GM08714 (cell line): Measurements from ENCODE around the gene UBAP2.
A peak's percentile ranks its signal among the peaks of the same experiment; 100 is the strongest.

Experiments used
- H3K4me3 ChIP-seq: fragments of 200-500 bp; sonication (Bioruptor generic); 2 replicates; pipeline ENCODE4 v1.5.1; 2014; ENCODE audit warnings: mild to moderate bottlenecking, low read length, inconsistent platforms
- ZNF274 ChIP-seq: IDR thresholded peaks from 2 replicates; pipeline ENCODE4 v1.6.1; 2012; ENCODE audit warnings: mild to moderate bottlenecking, low read depth, low read length

UBAP2 gene, protein sequence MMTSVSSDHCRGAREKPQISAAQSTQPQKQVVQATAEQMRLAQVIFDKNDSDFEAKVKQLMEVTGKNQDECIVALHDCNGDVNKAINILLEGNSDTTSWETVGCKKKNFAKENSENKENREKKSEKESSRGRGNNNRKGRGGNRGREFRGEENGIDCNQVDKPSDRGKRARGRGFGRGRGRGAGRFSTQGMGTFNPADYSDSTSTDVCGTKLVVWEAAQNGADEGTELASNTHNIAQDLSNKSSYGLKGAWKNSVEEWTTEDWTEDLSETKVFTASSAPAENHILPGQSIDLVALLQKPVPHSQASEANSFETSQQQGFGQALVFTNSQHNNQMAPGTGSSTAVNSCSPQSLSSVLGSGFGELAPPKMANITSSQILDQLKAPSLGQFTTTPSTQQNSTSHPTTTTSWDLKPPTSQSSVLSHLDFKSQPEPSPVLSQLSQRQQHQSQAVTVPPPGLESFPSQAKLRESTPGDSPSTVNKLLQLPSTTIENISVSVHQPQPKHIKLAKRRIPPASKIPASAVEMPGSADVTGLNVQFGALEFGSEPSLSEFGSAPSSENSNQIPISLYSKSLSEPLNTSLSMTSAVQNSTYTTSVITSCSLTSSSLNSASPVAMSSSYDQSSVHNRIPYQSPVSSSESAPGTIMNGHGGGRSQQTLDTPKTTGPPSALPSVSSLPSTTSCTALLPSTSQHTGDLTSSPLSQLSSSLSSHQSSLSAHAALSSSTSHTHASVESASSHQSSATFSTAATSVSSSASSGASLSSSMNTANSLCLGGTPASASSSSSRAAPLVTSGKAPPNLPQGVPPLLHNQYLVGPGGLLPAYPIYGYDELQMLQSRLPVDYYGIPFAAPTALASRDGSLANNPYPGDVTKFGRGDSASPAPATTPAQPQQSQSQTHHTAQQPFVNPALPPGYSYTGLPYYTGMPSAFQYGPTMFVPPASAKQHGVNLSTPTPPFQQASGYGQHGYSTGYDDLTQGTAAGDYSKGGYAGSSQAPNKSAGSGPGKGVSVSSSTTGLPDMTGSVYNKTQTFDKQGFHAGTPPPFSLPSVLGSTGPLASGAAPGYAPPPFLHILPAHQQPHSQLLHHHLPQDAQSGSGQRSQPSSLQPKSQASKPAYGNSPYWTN

DNA sequence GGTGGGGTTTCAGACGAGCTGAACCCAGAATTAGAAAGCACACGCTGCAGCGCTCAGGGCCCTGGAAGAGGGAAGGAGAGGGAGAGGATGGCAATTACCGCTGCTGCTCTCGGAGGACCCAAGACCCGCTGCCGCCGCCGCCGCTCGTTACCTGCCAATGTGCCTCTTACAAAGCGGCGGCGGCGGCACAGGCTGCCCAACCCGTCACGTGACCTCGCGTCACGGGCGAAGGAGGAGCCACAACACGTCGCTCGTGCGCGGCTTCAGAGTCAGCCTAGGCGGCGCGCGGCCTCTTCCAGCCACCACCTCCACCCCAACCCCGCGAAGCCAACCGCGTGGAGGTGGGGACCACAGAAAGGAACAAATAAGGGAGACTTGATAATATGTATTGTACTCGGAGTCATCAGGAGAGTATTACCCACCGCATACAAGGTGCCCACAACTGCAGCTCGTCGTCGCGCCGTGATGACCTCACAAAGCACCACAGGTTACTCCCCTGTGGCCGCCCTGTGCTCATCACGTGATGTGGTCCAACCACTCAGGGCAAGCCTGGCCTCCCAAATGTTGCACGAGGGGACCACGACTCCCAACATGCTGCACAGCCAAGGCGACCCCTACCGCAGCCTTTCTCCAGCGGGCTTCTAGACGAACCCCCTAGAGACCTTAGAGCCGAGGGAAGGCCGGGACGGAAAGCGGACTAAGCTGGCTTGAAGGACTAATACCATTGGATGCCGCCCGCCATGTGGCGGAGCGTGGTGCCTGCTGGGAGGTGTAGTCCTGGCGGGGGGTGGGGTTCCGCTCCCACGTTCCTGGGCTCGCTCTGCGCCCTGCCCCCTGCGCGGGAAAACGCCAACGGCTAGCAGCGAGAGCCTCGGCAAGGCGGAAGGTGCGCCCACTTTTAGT lies at the start of gene UBAP2:
UBAP2 (minus strand) TSS at position 161 of the 903 bp plus-strand sequence. CDS start 31,739 bp downstream, outside the sequence.
- H3K4me3 ChIP-seq = peak within 1 kb of the TSS; percentile 72
- no peak for TF ChIP-seq ZNF274

DNA sequence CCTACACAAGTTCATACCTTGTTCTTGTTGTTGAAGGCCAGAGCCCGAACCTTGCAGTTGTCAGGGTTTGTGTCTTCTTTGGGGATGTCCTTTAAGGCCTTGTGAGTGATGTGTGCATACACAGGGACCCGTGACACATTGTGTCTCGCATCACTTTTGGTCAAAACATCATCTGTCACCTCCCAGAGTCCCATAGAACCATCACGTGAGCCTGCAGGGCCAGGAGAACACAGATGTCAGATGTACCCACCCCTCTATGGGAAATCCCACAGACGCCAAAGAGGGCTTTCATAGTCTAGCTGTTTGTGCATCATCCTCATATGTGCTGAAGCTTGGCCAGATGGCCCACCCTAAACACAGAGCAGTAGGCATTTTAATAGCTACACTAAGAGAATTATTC lies 49.6 kb upstream of the UBAP2 start:
- no peak for TF ChIP-seq ZNF274

DNA sequence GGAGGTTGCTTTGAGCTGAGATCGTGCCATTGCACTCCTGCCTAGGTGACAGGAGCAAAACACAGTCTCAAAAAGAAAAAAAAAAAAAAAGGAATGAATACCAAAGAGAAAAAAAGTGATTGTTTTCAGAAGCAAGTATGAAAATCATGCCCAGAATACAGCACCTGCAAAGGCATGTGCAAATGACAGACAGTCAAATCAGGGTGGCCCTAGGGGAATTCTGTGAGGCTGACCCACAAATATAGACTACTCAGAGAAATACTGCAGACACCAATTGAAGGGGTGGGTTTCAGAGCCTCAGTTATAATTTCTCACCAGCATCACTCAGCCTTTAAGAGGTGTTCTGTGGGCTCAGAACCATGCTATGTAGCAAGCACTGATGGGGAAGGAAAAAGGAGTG lies 49.2 kb upstream of the UBAP2 start:
- no peak for TF ChIP-seq ZNF274
- no peak overlapping the region for H3K4me3 ChIP-seq

More for the DNA sequence above, 49.6 kb upstream of the UBAP2 start:
- H3K4me3 ChIP-seq = no peak overlapping the region

DNA sequence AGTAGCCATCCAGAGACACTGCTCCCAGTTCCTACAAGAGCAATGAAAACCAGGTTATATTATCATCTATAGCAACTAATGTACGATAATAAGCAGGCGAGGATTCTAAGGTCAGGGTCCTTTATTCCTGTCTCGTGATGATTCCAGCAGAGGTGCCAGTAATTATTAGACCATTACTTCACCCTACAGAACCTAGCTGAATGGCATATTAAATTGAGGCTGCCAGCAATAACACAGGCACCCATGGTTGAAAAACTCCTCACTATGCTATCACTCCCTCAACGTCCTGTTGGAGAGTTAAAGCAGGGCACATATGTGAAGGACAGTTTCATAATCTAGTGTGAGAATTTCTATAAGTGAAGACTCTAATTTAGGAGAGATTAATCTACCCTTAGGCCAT lies 48.1 kb upstream of the UBAP2 start:
- no peak for TF ChIP-seq ZNF274
- H3K4me3 ChIP-seq = no peak overlapping the region

DNA sequence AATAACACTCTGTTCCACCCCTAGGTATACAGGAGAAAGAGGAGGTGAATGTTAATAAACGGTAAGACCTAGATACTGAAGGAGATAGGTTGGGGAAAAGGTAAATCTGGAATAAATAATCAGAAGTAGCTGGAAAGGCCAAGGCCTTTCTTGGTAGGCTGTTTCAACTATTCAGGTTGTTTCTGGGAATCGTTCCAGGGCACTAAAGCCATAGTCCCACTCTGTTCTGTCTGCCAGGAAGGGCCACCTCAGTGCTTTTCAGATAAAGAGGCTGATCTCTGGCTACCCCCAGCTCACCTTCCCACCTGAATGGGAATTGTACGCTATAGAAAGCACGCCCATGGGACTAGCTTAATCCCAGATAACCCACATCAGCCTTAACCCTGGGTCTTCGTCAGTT lies 44.9 kb upstream of the UBAP2 start:
- no peak for TF ChIP-seq ZNF274
- H3K4me3 ChIP-seq = no peak overlapping the region

DNA sequence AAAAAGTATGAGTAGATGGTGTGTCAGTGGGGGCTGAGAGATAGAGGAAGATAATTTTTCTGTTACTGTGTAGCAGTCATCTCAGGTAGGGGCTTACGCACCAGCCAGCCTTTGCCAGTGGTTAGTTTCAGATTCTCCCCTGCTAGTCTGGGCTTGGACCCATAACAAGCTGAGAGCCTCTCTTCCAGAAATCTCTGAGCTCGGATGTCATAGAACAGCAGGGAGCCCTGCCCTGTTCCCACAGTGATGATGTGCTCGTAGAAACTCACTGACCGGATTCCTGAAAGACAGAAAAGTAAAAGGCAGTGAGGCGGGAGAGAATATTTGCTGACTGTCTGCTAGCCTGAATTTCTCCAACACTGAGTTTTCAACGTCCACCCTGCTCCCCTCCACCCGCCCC lies 40.6 kb upstream of the UBAP2 start:
- TF ChIP-seq ZNF274 = no peak
- H3K4me3 ChIP-seq = no peak overlapping the region

DNA sequence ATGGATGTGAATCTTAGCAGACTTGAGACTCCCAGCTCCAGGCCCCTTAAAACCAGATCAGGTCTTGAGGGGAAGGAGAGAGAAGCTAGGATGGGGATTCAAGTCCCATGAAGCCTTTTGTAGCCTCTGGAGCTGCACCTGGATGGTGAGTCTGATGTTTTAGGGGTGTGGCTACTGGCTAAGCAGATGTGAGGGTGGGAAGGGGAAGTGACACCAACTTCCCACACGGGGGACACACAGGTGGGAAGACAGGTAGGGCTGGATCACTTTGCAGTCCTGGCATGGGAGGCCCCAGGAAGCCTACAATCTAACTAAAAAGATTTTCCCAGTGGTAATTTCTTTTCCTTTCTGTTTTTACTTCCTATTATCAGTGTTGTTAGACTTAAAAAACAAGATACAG lies 38.7 kb upstream of the UBAP2 start:
- no peak overlapping the region for H3K4me3 ChIP-seq
- TF ChIP-seq ZNF274 = no peak

DNA sequence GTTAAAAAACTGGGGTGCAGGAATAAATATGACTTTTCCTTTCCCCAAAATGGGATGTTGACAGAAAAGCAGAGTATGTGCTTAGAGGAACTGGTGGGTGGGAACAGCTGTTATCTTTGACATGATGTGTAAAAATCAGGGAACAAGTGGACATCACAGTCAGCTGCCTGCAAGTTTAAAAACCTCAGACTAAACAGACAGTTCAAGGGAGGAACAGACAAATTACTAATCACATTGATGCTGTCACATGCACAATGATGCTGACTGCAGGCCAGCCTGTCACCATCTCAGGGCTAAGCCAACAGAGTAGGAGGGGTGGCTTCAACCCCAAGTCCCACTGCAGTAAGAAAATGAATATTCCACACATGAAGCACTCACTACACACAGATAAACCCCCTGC lies 38.2 kb upstream of the UBAP2 start:
- H3K4me3 ChIP-seq = no peak overlapping the region
- TF ChIP-seq ZNF274 = no peak

DNA sequence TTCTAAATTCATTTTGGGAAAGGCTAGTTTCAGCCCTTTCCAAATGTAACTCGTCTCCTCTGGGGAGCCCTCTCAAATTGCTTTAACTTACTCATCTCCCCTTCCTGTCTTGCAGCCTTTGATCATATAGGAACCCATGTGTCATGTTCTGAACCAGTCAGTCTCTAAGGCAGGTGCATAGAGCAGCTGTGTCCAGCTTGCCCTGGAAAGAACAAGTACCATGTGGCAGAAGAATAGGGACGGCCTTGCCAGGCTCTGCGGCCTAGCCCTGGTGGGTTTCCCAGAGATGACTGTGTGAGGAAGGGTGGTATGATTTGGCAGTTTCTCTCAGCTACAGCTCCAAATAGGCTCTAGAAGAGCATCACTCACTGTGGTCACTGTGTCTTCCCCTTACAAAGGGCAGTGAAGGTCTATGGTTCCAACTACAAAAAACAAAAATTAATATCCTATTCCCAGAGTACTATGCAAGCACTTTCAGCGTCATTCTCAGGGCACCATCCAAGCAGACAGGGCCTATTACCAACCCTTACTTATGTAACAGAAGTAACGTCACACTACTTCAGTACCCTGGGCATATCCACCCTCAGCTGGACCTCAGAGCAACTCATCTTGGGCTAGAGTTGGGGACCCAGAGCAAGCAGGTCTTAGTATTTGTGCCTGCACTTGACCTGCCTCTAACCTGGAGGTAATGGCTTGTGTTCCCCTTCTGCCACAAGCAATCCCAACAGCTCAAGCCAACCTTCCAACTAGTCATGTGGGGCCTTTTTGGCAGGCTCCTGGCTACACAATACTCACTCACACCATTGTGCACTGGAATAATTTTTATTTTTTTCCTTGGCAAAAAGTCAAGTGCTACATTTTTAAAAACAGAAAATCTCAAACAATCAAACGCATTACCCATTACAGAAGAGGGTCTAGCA lies 37.2 kb upstream of the UBAP2 start:
- no peak for TF ChIP-seq ZNF274
- H3K4me3 ChIP-seq = no peak overlapping the region

DNA sequence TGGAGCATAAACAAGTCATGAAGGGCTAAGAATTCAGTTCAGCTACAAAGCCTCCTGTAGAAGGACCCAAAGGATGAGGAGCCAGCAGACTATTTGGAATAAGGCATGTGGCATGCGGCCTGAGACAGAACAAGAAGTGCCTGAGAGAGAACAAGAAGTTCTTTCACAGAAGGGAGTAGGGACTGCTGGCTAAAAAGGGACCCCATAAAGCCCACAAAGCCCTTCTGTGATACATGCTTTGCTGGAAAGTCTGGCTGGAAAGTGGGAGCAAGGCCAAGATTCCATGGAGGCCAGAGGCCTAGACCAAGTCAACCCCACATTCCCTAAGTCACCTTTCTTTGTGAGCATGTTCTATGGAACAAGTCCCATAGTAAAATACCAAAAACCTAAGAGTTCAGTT lies 35.9 kb upstream of the UBAP2 start:
- TF ChIP-seq ZNF274 = no peak
- no peak overlapping the region for H3K4me3 ChIP-seq

DNA sequence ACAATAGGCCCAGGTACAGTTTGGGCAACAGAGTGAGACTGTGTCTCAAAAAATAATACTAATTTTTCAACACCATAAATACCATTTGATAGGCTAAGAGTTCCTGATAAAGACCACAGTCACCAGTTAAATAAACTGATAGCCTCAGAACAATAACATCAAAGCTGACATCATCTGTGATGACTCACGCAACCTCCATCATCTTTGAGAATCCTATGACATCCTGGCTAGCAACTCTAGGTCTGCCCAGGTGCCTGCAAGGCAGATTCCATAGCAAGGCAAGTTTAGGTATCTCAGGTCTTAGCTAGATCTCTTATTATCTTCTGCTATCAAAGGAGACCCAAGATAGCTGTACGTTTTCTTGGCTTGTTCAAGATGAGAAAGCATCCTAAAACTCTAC lies 30.5 kb upstream of the UBAP2 start:
- no peak for TF ChIP-seq ZNF274
- no peak overlapping the region for H3K4me3 ChIP-seq

DNA sequence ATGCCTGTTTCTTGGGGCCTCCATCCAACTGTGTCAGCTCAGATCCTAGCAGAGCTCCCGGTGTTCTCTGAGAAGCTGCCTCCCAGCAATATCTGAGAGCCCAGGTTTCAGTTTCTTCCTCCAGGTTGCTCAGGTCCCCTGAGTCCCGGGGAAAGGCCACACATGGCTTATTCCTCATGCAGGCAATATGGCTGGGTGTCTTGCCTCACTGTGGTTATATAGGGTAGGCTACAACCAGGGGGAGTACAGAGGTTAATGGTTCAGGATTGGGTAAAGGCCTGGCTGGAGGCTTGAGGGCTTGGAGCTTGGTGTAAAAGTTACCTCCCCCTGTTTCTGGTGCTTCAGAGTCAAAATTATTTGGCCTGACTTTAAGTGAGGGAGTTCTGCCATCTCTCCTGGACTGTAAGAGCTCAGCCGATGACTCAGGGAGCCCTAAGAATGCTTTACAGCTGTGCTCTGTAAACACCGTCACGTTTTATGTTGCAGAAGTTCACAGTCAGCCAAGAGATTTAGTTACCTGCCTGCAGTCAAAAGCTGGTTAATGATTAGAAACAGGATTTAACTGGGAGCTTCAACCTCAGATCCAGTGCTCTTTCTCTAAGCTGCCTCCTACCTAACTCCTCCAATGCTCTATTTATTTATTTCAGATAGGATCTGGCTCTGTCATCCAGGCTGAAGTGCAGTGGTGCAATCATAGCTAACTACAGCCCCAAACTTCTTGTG lies 24.3 kb upstream of the UBAP2 start:
- H3K4me3 ChIP-seq = no peak overlapping the region
- no peak for TF ChIP-seq ZNF274

DNA sequence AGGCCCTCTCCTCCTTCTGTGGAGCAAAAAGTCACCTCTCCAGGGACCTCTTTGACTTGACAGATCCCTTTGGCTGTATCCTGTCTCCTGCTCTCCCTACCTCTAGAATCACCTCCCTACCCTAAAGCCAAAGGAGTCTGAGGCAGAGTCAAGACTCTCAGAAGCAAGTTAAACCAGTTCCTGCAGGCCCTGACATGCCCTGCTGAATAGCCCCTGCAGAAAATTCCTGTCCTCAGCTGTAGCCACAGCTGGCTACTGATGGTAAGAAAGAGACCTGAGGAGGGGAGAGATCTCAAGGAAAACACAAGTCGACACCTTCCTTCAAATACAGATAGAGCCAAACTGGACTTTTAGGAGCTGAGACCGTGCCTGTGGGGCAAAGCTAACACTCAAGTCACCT lies 23.7 kb upstream of the UBAP2 start:
- H3K4me3 ChIP-seq = no peak overlapping the region
- TF ChIP-seq ZNF274 = no peak
